Measurements from ENCODE around the gene RRP15. TPM values are rescaled to one million over a fixed set of nuclear protein-coding genes. Genes with fewer than 3 reads are reported as not detected.

The RRP15 gene
- total RNA-seq, 1 donor from 2014 or later, result 3.7 TPM

DNA sequence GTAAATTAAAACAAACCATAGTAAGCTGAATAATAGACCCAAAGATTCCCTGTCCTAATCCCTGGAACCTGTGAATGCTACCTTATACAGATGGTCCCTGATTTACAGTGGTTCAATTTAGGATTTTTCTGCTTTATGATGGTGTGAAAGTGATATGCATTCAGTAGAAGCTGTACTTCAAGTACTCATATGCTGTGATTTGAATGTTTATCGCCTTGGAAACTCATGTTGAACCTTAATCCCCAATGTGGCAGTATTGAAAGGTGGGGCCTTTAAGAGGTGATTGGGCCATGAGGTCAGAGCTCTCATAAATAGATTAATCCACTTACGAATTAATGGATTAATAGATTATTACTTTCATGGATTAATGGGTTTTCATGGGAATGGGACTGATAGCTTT is 10.6 kb upstream of the RRP15 start:
- Histone ChIP-seq H3K27me3 (no peaks in the 10 kb centered on the region), H3K4me3 (no peak overlapping the region), H3K36me3 (no peaks in the 10 kb centered on the region), H3K9me3 (no peaks in the 10 kb centered on the region), H3K27ac (no peak overlapping the region), H3K4me1 (no peaks in the 10 kb centered on the region)
- DNase-seq (ENCODE audit: extremely low spot score in 2 of 2), result no peak
- TF ChIP-seq CTCF (IDR thresholded peaks at IDR 0.05) (no peak), POLR2AphosphoS5 (IDR thresholded peaks at IDR 0.05; ENCODE audit: insufficient read depth in 1 of 2, low read depth in 1 of 2) (no peak), POLR2A (IDR thresholded peaks at IDR 0.05) (no peak)
- intact Hi-C loops (cut with DNase I), result no loop called here

- no peaks in the 10 kb centered on the region for H3K4me1 ChIP-seq
- H3K36me3 ChIP-seq, result no peaks in the 10 kb centered on the region
- no peak for TF ChIP-seq CTCF (IDR thresholded peaks at IDR 0.05)
- TF ChIP-seq POLR2AphosphoS5 (IDR thresholded peaks at IDR 0.05; ENCODE audit: insufficient read depth in 1 of 2, low read depth in 1 of 2), result no peak
- no peak for TF ChIP-seq POLR2A (IDR thresholded peaks at IDR 0.05)
- H3K27me3 ChIP-seq, result no peaks in the 10 kb centered on the region
- no peak overlapping the region for H3K4me3 ChIP-seq
- H3K27ac ChIP-seq, result no peak overlapping the region
- intact Hi-C loops (cut with DNase I), result no loop called here
- no peaks in the 10 kb centered on the region for H3K9me3 ChIP-seq
- no peak for DNase-seq (ENCODE audit: extremely low spot score in 2 of 2)
These were observed 9.3 kb upstream of the RRP15 start for GRCh38 chr1:218275823-218276222.

DNA sequence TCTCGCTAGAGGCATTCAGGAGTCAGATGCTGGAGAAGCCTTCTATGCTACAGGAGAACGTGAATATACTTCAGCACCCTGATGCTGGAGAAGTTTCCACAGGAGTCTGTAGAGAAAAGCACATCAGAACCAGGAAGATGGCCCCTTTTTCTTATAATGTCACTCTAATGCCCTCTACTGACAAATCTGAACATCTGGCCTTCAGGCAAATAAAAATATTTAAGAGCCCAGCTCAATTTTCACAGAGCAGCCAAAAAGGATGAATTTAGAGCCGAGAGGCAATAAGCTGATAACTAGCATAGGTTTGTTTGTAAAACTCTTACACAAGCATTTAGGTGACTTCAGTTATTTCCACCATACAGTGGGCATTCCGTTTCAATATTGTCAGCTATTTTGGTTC is 3.8 kb upstream of the RRP15 start:
- H3K4me1 ChIP-seq, result peaks cover 15% of the 10 kb centered on the region
- H3K27me3 ChIP-seq, result no peaks in the 10 kb centered on the region
- intact Hi-C loops (cut with DNase I), result no loop called here
- DNase-seq (ENCODE audit: extremely low spot score in 2 of 2), result no peak
- H3K9me3 ChIP-seq, result no peaks in the 10 kb centered on the region
- H3K27ac ChIP-seq, result no peak overlapping the region
- TF ChIP-seq POLR2AphosphoS5 (IDR thresholded peaks at IDR 0.05; ENCODE audit: insufficient read depth in 1 of 2, low read depth in 1 of 2), result no peak
- TF ChIP-seq CTCF (IDR thresholded peaks at IDR 0.05), result no peak
- TF ChIP-seq POLR2A (IDR thresholded peaks at IDR 0.05), result no peak
- no peak overlapping the region for H3K4me3 ChIP-seq
- no peaks in the 10 kb centered on the region for H3K36me3 ChIP-seq

DNA sequence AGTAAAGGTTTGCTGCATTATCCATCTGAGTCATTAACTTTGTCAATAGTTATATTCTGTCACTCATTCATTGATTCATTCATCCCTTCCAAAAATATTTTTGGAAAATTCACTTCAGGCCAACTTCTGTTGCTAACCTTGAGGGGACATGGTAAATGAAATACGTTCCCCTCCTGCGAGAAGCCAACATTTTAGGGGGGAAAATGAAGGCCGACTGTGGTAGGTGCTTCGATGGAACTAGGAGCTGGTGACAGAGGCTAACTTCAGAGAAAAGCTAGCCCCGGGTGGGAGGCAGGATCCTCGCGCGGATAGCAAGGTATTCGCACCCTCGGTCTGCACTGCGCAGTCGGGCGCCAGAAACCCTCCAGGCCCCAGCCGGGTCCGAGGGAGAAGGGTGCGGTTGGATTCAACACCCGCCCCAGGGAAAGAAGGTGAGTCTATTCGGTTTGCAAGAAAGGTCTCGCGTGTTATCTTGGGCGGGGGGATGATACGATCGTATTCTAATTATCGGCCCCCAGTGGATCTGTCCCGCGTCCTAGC is 646 bp upstream of the RRP15 start:
- Histone ChIP-seq H3K27me3 (no peaks in the 10 kb centered on the region), H3K4me3 (peak overlapping the region; percentile 58 to 74), H3K27ac (peak overlapping the region; percentile 73), H3K4me1 (peaks cover 26% of the 10 kb centered on the region), H3K36me3 (no peaks in the 10 kb centered on the region), H3K9me3 (no peaks in the 10 kb centered on the region)
- intact Hi-C loops (cut with DNase I), result no loop called here
- DNase-seq (ENCODE audit: extremely low spot score in 2 of 2), result no peak
- TF ChIP-seq POLR2AphosphoS5 (IDR thresholded peaks at IDR 0.05; ENCODE audit: insufficient read depth in 1 of 2, low read depth in 1 of 2) (no peak), CTCF (IDR thresholded peaks at IDR 0.05) (no peak), POLR2A (IDR thresholded peaks at IDR 0.05) (no peak)

DNA sequence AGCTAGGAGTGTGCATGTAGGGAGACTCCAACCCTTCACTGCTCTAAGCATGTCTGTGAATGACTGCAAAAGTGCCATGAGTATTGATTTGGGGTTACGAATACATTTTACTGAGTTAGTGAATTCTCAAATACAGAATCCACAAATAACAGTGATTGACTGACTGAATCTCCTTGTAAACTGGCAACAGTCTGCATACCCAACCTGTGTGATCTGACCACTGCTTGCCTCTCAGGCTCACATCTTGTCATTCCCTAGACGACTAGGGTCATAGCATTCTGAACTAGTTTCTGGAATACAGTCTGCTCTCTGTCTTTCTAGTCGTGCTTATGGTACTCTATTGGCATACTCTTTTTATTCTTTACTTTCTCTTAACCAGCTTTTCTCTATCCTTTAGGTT is 7.4 kb downstream of the RRP15 start:
- no peaks in the 10 kb centered on the region for H3K27me3 ChIP-seq

More for the DNA sequence above, 7.4 kb downstream of the RRP15 start:
- no peak overlapping the region for H3K4me3 ChIP-seq
- TF ChIP-seq CTCF (IDR thresholded peaks at IDR 0.05), result no peak
- TF ChIP-seq POLR2A (IDR thresholded peaks at IDR 0.05), result no peak
- TF ChIP-seq POLR2AphosphoS5 (IDR thresholded peaks at IDR 0.05; ENCODE audit: insufficient read depth in 1 of 2, low read depth in 1 of 2), result no peak
- H3K27ac ChIP-seq, result no peak overlapping the region
- no peaks in the 10 kb centered on the region for H3K36me3 ChIP-seq
- no peak for DNase-seq (ENCODE audit: extremely low spot score in 2 of 2)
- no peaks in the 10 kb centered on the region for H3K9me3 ChIP-seq
- intact Hi-C loops (cut with DNase I), result no loop called here
- no peaks in the 10 kb centered on the region for H3K4me1 ChIP-seq

Data from vagina (tissue), 2 donors.